Activated CD4-positive, CD25-positive, alpha-beta regulatory T cell treated with anti-CD3 and anti-CD28 coated beads, Interleukin-2, amount 50 U/mL, for 16 hours (primary cell): Measurements from ENCODE around the gene DNM1.
A peak's percentile ranks its signal among the peaks of the same experiment; 100 is the strongest.

Experiments used
- DNase-seq: peaks from one replicate; pipeline ENCODE4 v3.0.0-alpha.2; 2020; ENCODE audit warnings: low read depth, low spot score

Gene DNM1

GRCh38 chr9:128204858-128205257, 1.7 kb downstream of the DNM1 start:
- DNase-seq: no peak

GRCh38 chr9:128205296-128205944, 2.2 kb downstream of the DNM1 start:
- no peak for DNase-seq

GRCh38 chr9:128206484-128206883, 3.3 kb downstream of the DNM1 start:
- no peak for DNase-seq

GRCh38 chr9:128206916-128207910, 4.0 kb downstream of the DNM1 start:
- no peak for DNase-seq

GRCh38 chr9:128208386-128208785, 5.2 kb downstream of the DNM1 start:
- DNase-seq: no peak

GRCh38 chr9:128208946-128209669, 5.9 kb downstream of the DNM1 start:
- DNase-seq: no peak

- DNase-seq: no peak
Measured at GRCh38 chr9:128211186-128211980, 8.2 kb downstream of the DNM1 start.

GRCh38 chr9:128211981-128212281, 8.8 kb downstream of the DNM1 start:
- DNase-seq: no peak

- DNase-seq: no peak
Measured at GRCh38 chr9:128213746-128214497, 10.7 kb downstream of the DNM1 start.

GRCh38 chr9:128214571-128215490, 11.7 kb downstream of the DNM1 start:
- DNase-seq: no peak

- no peak for DNase-seq
Measured at GRCh38 chr9:128215491-128216409, 12.6 kb downstream of the DNM1 start.

- no peak for DNase-seq
Measured at GRCh38 chr9:128216781-128217553, 13.8 kb downstream of the DNM1 start.

GRCh38 chr9:128218172-128218517, 15.0 kb downstream of the DNM1 start:
- DNase-seq: no peak

- DNase-seq: peak; percentile 78
Measured at GRCh38 chr9:128218518-128219389, 15.6 kb downstream of the DNM1 start.

GRCh38 chr9:128219831-128220230, 16.7 kb downstream of the DNM1 start:
- no peak for DNase-seq

GRCh38 chr9:128222026-128222425, 18.8 kb downstream of the DNM1 start:
- DNase-seq: no peak
